ENCODE data around the gene BABAM2. TPM values are rescaled to one million over a fixed set of nuclear protein-coding genes. Genes with fewer than 3 reads are reported as not detected.

BABAM2 gene
- total and polyA plus RNA-seq, 2 of the 4 experiments (the other 2 are of a cell fraction), result 20.9 to 23.1 TPM

GRCh38 chr2:27889774-27890145, 769 bp upstream of the BABAM2 start:
- peaks cover 6% of the 10 kb centered on the region; the same call in 1 of the 2 replicates for H3K4me1 ChIP-seq (ENCODE audit: control insufficient read depth, insufficient read depth, low read length)
- dilution Hi-C loops (cut with HindIII; ENCODE audit: low sequenced_read_pairs, unreplicated experiment), result no loop called here
- TF ChIP-seq CTCF (conservative IDR thresholded peaks at IDR 0.05; ENCODE audit: low read depth, low read length) (no peak), ELK1 (IDR thresholded peaks at IDR 0.05; ENCODE audit: borderline replicate concordance, low read depth, low read length) (no peak), NFE2L2 (IDR thresholded peaks at IDR 0.05; ENCODE audit: low read depth, low read length) (no peak), POLR2A (IDR thresholded peaks at IDR 0.05; ENCODE audit: low read depth, low read length) (no peak), USF2 (IDR thresholded peaks at IDR 0.05; ENCODE audit: low read depth, low read length) (no peak), SMC3 (IDR thresholded peaks at IDR 0.05; ENCODE audit: low read depth, low read length) (no peak)
- no peak for ATAC-seq (ENCODE audit: low read depth)
- peak overlapping the region; percentile 81 for H2AK5ac ChIP-seq (ENCODE audit: low read depth, low read length)
- peak overlapping the region; percentile 97 for H2BK5ac ChIP-seq (ENCODE audit: low read depth, low read length, poor library complexity, severe bottlenecking)
- no TSS peak for BruUV-seq (replicated peaks)
- CTCF ChIA-PET, result interaction anchor here (1.3 kb wide), 1 partner anchor 411 kb away, joined by 3 read pairs; no protein-coding TSS in a partner anchor
- H4K5ac ChIP-seq (ENCODE audit: low read depth, low read length), result peak overlapping the region; percentile 91
- H3K9ac ChIP-seq (ENCODE audit: low read depth, low read length), result peak overlapping the region; percentile 97
- WGBS, 2 experiments (ENCODE audit: extremely low coverage in 2 of 2, insufficient read length in 1 of 2), result no CpG with 5 or more reads among the region's 10 CpGs
- peaks cover 4% of the 10 kb centered on the region for H3K9me1 ChIP-seq (ENCODE audit: insufficient read depth, low read length)
- H3K36me3 ChIP-seq (ENCODE audit: control insufficient read depth, insufficient read depth, low read length), result no peaks in the 10 kb centered on the region
- H2BK120ac ChIP-seq (ENCODE audit: low read depth, low read length), result peak overlapping the region; percentile 98
- peak overlapping the region; percentile 92; the same call in 1 of the 2 replicates for H3K56ac ChIP-seq (ENCODE audit: extremely low read depth, insufficient read depth, low read length)
- H2AFZ ChIP-seq (replicated peaks; ENCODE audit: low read length, poor library complexity), result peak overlapping the region; percentile 98
- H3K4me3 ChIP-seq (ENCODE audit: insufficient read depth, low read depth, low read length), result peak overlapping the region; percentile 85
- peak overlapping the region; percentile 97 for H3K4ac ChIP-seq (ENCODE audit: low read depth, low read length)
- H3K4me2 ChIP-seq (ENCODE audit: low read depth, low read length), result peak overlapping the region; percentile 85
- no peaks in the 10 kb centered on the region for H3K27me3 ChIP-seq (ENCODE audit: control insufficient read depth, insufficient read depth, low read length)
- H3K27ac ChIP-seq (ENCODE audit: insufficient read depth, low read length), result peak overlapping the region; percentile 98
- H3K23ac ChIP-seq (ENCODE audit: low read depth, low read length), result peak overlapping the region; percentile 78
- H3K18ac ChIP-seq (ENCODE audit: low read depth, low read length), result peak overlapping the region; percentile 95
- no peak for DNase-seq
- peak overlapping the region; percentile 95 for H3K14ac ChIP-seq (replicated peaks; ENCODE audit: low read depth, low read length)
- POLR2A ChIA-PET (ENCODE audit: unreplicated experiment), result no interaction called here
- intact Hi-C loops (cut with micrococcal nuclease), result loop anchor here (1.0 to 5.0 kb wide), 3 partner anchors 92 to 503 kb away; partner anchors contain the start of gene FOSL2
- H3K79me1 ChIP-seq (ENCODE audit: low read depth in 1 of 2, low read length in 2 of 2), result peaks cover 12 to 30% of the 10 kb centered on the region in 2 experiments; a peak in 3 of 4 replicates
- H2BK20ac ChIP-seq (ENCODE audit: low read depth, low read length), result 0 out of 2 replicates have a peak overlapping the region, but pooled peaks have one; percentile 9
- no peaks in the 10 kb centered on the region for H3K9me3 ChIP-seq (ENCODE audit: control insufficient read depth, insufficient read depth, low read length)
- no peaks in the 10 kb centered on the region for H4K20me1 ChIP-seq (ENCODE audit: insufficient read depth, low read length)
- peak overlapping the region; percentile 99 for H4K8ac ChIP-seq (ENCODE audit: low read depth in 2 of 2, low read length in 2 of 2)
- H2AK9ac ChIP-seq (replicated peaks; ENCODE audit: low read depth, low read length, poor library complexity), result peak overlapping the region; percentile 77
- peak overlapping the region; percentile 98 for H4K91ac ChIP-seq (ENCODE audit: insufficient read depth, low read depth, low read length)
- peak overlapping the region; percentile 98; the same call in 2 of the 3 replicates for H2BK15ac ChIP-seq (ENCODE audit: low read depth, low read length)
- in situ Hi-C loops (cut with MboI; ENCODE audit: low sequenced_read_pairs), result no loop called here
